Nephron progenitor cell (in vitro differentiated cells): ENCODE measurements around the gene SEC61A1.

Experiments
- DNase-seq: peaks from one replicate; pipeline ENCODE4 v3.0.0; 2021
- H3K27ac Mint-ChIP-seq: 2 replicates; pipeline ENCODE4 v1.8.0; 2021; ENCODE audit warnings: mild to moderate bottlenecking, moderate library complexity, mixed read lengths
- H3K27me3 Mint-ChIP-seq: 2 replicates; pipeline ENCODE4 v1.8.0; 2021; ENCODE audit warnings: mild to moderate bottlenecking, low read depth, mixed read lengths; ENCODE audit not compliant: poor library complexity
- H3K36me3 Mint-ChIP-seq: 2 replicates; pipeline ENCODE4 v1.8.0; 2021; ENCODE audit warnings: low read depth, mixed read lengths
- H3K4me1 Mint-ChIP-seq: 2 replicates; pipeline ENCODE4 v1.8.0; 2021; ENCODE audit warnings: mixed read lengths
- H3K4me3 Mint-ChIP-seq: 2 replicates; pipeline ENCODE4 v1.8.0; 2021; ENCODE audit warnings: mild to moderate bottlenecking, moderate library complexity, mixed read lengths
- H3K9me3 Mint-ChIP-seq: 2 replicates; pipeline ENCODE4 v1.8.0; 2021; ENCODE audit warnings: mild to moderate bottlenecking, moderate library complexity, mixed read lengths
- CTCF ChIP-seq: fragments of 200-600 bp; sonication (generic); IDR thresholded peaks from 2 replicates; pipeline ENCODE4 v1.5.0; 2021; ENCODE audit warnings: antibody characterized with exemption

SEC61A1 gene

GRCh38 chr3:128068156-128068620 is 16.0 kb downstream of the SEC61A1 start:
- H3K27me3 Mint-ChIP-seq: peaks cover 2% of the 10 kb centered on the region
- H3K36me3 Mint-ChIP-seq: peaks cover 67% of the 10 kb centered on the region
- TF ChIP-seq CTCF: peak; percentile 62
- no peaks in the 10 kb centered on the region for H3K9me3 Mint-ChIP-seq
- DNase-seq: peak; percentile 40
- no peak overlapping the region for H3K27ac Mint-ChIP-seq
- no peak overlapping the region for H3K4me3 Mint-ChIP-seq
- no peaks in the 10 kb centered on the region for H3K4me1 Mint-ChIP-seq

GRCh38 chr3:128069271-128069670 is 17.0 kb downstream of the SEC61A1 start:
- DNase-seq: no peak
- no peak overlapping the region for H3K27ac Mint-ChIP-seq
- H3K36me3 Mint-ChIP-seq: peaks cover 58% of the 10 kb centered on the region

GRCh38 chr3:128070898-128071591 is 18.8 kb downstream of the SEC61A1 start:
- DNase-seq: no peak
- Mint-ChIP-seq H3K27me3 (peaks cover 7% of the 10 kb centered on the region), H3K36me3 (peaks cover 43% of the 10 kb centered on the region), H3K27ac (peak overlapping the region; percentile 92), H3K4me3 (no peak overlapping the region), H3K4me1 (peaks cover 9% of the 10 kb centered on the region), H3K9me3 (no peaks in the 10 kb centered on the region)
- no peak for TF ChIP-seq CTCF

More at GRCh38 chr3:128069271-128069670, 17.0 kb downstream of the SEC61A1 start:
- no peak for TF ChIP-seq CTCF
- Mint-ChIP-seq H3K9me3 (no peaks in the 10 kb centered on the region), H3K27me3 (peaks cover 2% of the 10 kb centered on the region), H3K4me3 (no peak overlapping the region), H3K4me1 (no peaks in the 10 kb centered on the region)

GRCh38 chr3:128071771-128072453 is 19.7 kb downstream of the SEC61A1 start:
- Mint-ChIP-seq H3K9me3 (no peaks in the 10 kb centered on the region), H3K4me3 (no peak overlapping the region), H3K27ac (no peak overlapping the region), H3K36me3 (peaks cover 34% of the 10 kb centered on the region), H3K4me1 (peaks cover 9% of the 10 kb centered on the region), H3K27me3 (peaks cover 13% of the 10 kb centered on the region)
- DNase-seq: no peak
- no peak for TF ChIP-seq CTCF

- peaks cover 14% of the 10 kb centered on the region for H3K4me1 Mint-ChIP-seq
- peaks cover 27% of the 10 kb centered on the region for H3K36me3 Mint-ChIP-seq
- no peak for TF ChIP-seq CTCF
- H3K9me3 Mint-ChIP-seq: no peaks in the 10 kb centered on the region
- H3K27ac Mint-ChIP-seq: no peak overlapping the region
- peaks cover 17% of the 10 kb centered on the region for H3K27me3 Mint-ChIP-seq
- no peak for DNase-seq
- H3K4me3 Mint-ChIP-seq: no peak overlapping the region
Measured at GRCh38 chr3:128072454-128073184, 20.4 kb downstream of the SEC61A1 start.
